GM19468 (cell line): Measurements from ENCODE around the gene TIMM22.

Experiments used
- ATAC-seq: cut with Tn5 transposase; IDR thresholded peaks from one replicate; pipeline ENCODE4 v1.9.1; 2021; ENCODE audit warnings: mild to moderate bottlenecking, moderate library complexity, moderate number of reproducible peaks; ENCODE audit not compliant: unreplicated experiment; ENCODE audit errors: extremely low read depth

TIMM22 gene

DNA sequence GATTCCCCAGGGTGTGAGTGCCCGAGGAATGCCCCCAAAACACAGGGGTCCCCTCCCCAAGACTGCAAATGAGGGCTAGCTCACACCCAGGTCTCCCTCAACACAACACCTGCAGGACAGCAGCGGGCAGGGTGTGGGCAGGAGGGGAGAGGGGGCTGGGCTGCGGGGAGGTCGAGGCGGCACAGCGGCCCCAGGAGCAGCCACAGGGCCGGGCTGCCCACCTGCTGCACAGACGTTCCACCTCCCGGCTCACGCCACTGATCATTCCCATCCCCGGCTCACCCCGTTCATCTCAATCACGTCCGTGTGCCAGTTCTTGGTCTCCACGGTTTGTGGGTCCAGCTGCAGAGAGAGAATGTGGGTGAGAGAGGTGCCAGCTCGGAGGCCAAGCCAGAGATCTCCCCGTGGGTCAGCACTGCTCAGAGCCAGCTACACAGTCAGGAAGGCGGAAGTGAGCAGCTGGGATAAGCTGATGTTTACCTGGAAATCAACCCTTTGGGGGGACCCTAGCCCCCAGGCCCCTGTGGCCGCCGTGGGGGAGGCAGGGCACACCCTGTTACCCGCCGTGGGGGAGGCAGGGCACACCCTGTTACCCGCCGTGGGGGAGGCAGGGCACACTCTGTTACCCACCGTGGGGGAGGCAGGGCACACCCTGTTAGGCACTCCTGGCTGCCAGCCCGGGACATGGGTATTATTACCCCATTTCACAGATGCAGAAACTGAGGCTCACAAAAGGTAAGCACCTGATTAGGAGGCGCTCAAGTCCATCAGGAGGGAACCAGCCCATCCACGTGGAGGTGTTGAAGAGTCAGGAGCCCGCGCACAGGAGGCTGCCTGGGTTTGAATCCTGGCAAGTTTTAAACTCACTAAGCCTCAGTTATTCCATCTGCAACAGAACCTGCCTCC is 16.1 kb downstream of the TIMM22 start:
- no peak for ATAC-seq

DNA sequence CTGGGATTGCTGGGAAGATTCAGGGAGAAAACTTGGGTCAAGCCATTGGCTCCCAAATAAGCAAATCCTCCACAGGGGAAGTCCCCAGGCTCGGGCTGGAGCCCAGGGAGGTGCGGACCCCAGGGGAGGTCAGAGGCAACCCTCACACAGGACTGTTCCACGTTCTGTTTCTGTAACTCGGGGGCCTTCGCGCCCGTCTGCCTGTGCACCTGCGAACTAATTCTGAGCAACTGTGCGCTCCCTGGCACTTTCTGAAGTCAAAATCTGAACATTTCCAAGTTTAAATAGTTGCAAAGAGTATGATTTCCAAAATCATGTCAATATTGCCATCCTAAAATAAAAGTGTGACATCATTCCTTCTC is 16.8 kb downstream of the TIMM22 start:
- no peak for ATAC-seq

DNA sequence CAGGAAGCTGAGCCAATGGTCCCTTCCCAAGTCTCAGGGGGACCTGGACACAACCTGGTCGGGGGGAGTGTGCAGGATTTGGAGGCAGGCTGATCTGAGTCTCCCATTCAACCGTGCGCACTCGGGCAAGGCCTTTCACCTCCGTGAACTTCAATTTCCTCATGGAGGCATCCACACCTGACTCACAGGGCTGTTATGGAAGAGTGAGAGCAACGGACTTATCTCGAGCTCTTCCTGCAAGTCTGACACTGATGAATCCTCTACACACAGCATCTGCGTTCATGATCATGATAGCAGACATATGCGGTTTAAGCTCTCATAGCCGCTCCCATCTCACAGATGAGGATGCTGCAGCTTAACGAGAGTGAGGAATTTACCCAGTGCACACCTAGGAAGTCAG is 21.6 kb downstream of the TIMM22 start:
- no peak for ATAC-seq

DNA sequence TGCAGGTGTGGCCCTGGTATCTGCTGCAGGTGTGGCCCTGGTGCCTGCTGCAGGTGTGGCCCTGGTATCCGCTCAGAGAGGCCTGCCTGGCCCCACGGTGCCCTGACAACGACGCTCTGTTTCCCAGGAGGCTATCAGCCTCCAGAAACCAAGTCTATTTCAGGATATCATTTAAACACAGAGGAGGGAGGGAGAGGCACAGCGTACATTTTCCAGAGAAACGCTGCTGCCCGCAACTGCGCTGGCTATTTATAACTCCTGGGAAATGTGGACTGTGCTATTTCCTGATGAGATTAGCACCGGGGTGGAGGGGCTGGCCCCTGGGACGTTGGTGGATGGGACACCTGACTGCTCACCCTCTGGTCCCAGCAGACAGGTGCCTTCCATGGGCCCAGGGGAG is 22.5 kb downstream of the TIMM22 start:
- no peak for ATAC-seq

DNA sequence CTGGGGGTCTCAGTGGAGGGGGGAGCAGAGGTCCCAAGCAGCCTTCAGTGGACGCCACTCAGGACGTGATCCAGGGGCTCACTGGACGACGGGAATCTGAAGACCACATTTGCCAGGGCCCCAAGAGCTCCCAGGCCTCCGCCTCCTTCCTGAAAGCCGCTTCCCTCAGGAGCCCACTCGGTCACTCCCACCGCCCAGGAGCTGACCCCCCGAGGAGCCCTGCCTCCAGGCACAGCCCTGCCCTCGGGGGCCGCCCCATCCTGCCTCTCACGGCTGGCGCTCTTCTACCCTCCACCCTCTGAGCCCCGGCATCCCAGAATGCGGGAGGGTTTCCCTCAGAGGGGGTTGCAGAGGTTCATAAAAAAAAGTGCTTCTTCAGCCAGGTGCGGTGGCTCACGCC is 24.2 kb downstream of the TIMM22 start:
- ATAC-seq: no peak

DNA sequence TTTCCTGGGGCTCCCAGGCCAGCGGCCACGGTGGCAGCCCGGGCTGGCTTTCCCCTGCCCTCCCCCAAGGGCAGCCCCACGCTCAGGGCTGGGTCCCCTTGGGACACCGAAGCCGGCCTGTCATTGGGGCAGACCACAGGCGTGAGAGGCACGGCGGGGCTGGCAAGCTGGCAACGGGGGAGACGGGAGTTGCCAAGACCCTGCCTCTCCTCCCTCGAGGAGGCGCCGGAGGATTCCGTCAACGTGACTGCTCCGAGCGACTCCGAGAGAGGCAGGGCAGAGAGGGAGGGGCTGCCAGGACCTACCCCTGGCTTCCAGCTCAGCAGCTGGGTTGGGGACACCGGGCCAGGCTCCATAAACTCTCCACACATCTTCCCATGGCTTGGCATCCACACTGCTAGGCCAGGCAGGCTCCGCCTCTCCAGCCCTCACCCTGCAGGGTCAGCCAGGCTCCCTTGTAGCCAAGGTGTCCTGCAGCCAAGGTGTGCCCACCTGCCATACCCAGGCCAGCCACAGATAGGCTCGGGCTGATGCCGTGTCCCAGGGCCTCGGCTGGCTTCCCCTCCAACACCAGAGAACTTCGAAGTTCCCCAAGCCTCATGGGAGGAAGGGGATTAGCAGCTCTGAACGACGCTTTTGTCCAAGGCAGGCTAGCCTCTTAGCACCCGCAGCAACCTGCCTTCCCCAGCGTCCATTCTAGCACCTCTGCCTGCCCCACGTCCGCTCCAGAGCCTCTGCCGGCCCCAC is 25.5 kb downstream of the TIMM22 start:
- no peak for ATAC-seq

DNA sequence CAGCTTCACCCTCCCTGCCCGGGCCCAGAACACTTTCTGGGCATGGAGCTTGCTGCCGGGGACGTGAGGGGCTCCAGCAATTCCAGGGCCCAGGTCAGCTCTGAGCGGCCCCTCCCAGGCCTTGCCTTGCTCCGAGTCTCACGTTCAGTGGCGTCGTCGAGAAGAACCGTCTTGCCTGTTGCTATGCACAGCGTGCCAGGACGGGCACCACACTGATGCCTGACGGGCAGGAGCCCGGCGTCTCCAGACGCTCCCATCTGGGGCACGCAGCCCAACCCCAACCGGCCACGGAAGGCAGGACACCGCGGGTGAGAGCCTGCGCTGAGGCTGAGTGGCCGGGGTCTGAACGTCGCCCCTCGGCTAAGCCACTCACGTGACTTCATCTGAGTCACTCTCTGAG is 27.1 kb downstream of the TIMM22 start:
- ATAC-seq: no peak

DNA sequence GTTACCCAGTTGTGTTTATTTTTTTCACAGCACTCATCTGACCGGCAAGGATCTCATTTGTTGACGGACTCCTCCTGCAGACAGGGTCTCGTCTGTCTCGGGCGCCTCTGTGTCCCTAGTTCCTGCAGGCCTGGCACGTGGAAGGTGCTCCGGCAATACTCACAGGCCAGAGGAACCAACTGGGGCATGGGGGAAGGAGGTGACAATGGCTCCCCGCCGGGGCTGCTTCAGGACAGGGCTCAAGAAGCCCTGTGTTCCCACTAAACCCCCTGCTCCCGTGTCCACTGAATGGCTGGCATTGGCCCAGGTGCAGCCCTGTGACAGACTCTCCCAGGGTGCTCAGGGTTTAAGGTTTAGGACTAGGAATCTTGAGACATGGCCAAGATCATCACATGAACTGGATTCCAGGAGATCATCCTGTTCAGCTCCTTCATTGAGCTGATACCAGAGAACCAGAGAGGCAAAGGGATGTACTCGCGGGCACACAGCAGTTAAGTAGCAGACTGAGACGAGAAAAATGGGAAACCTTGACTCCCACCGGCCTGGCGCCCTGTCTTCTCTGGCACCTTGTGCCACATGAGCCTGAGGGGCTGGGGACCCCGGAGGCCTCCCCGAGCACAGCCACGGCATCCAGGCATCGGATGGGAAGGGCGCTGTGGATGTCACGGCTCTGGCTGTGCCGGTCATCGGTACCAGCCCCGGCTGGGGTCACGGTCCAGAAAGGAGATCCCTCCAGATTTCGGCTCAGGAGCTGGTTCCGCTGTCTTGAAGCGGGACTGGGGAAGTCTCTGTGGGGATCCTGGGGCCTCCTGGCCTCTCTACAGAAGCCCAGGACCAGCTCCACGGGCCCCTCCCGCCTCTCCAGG is 29.0 kb downstream of the TIMM22 start:
- no peak for ATAC-seq

DNA sequence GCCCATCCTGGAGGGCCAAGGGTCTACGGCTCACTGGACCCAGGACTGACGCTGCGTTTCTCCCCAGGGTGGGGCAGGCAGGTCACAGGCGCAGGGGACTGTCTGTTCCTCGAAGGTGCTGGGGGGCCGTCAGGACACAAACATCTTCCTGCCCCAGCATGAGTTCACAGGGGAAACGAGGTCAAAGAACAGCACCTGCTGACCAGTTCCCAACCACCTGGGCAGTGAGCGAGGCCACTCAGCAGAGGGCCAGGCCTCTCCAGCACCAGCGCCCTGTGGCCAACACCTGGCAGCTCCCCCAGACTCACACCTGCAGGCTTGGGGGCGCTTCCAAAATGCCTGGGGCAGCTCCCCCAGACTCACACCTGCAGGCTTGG is 29.7 kb downstream of the TIMM22 start:
- no peak for ATAC-seq

DNA sequence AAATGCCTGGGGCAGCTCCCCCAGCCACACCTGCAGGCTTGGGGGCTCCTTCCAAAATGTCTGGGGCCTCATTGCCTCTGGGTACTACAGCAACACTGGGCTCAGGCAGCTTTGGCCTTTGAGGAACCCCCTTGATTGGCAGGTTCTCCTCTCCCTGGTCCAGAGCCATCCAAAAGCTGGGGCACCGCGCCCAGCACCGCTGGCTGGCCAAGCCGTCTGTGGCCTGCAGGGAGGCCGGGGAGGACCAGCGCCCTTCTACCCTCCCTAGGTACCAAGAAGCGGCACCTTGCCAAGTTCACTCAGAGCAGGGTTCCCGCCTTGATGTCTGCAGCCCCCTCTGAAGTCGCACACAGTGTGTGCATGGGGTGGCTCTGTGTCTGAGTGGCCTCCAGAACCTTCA is 30.1 kb downstream of the TIMM22 start:
- ATAC-seq: no peak

DNA sequence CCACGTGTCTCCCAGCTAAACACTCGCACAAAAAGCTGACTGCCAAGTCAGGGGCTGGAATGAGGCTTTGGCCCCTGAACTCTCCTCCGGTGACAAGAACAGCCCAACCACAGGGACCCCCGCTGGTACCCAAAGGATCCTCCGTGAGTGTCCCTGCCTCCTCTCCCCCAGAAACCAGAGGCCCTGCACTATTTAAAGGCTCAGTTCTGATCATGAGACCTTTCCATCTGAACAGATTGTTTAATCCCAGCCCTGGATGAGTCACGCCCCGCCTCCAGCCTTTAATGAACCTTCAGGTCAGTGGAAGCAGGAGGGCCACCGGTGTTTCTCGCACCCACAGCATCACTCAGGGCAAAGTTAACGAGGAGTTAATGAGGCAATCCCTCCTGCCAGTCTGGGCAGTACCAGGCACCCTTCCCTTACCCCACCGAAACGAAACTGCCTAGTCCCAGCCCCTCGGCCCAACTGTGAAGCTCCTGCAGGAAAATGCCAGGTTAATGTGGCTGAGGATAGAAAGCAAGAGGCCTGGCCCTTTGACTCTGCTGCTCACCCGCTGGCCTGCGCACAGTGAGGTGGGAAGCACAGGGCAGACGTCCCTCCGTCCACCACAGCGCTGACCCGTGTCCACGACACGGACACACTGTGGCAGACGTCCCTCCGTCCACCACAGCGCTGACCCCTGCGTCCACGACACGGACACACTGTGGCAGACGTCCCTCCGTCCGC is 32.4 kb downstream of the TIMM22 start:
- ATAC-seq: no peak

DNA sequence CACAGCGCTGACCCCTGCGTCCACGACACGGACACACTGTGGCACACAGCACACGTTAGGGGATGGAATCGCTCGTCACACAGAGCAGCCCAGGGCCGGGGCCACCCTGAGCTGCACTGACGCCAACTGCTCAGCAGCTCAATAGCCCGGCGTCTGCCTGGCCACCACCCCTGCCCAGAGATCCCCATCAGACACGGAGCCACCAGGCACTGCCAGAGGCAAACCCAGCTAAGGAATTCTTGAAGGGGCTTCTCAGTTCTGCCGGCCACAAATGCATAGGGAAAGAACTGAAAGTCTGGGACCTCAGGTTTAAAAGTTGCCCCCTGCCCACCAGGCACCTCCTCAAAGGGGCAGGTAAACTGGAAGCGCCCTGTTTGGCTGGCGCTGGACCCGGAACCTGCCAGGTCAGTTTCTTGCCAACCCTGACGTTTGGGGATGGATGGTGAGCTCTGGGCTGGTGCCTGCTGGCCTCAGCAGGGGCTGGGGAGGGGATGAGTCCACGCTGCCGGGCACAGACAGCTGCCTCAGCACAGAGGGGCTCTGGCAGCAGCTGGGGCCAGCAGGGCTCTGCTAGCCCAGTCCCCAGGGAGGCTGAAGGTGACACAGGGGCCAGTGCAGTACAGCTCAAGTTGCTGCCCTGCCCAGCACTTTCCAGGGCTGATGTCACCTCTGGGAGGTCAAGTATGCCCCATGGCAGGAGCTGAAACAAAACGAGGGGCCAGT is 33.2 kb downstream of the TIMM22 start:
- ATAC-seq: no peak

DNA sequence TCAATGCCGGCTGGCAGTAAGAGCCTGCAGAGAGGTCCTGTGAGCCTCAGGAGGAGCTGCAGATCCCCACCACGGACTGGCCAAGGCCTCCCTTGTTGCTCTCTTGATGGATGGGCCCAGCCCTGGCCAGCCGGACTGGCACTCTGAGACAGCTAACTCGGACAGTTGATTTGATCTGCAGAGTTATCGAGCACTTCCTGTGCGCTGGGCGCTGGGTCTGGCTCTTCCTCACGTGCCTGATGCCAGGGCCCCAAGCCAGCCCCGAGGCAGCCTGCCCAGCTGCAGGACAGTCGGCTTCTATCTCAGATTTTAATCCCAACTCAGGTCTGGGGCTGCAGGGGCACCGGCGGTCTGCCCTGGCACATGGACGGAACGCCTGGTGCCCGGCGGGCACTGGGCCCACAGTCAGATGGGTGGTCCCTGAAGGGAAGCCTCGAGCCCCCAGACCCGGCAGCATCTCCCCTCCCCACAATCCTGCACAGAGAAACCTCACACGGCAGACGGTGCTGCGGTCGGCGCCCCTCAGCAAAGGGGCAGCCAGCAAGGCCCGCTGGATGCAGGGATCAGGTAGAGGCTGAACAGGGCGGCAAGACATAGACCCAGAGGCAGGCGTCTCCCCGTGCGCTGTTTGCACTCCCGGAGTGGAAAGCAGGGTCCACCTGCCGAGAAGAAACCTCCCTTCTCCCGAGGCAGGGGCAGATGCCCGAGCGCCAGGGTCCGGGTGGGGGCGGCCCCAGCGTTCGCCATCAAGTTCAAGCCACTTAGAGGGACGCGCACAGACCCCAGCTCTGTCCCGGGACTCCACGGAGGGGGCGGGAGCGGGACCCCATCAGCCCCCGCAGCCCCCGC is 34.0 kb downstream of the TIMM22 start:
- no peak for ATAC-seq

DNA sequence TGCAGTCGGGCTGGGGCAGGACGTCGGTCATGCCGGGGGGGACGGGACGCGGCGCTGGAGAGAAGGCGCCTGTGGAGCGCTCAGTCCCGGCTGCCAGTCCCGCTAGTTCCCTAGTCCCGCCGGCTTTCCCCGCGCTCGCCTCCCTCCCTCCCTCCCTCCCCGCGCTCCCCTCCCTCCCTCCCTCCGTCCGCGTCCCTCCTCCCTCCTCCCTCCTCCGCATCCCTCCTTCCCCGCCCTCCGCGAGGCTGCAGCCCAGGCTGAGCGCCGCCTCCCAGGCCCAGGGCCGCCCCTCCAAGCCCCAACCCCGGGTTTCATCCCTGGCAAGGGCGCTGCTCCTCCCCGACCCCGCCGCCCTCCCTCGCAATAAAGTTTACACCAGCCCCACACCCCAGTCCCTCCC is 34.8 kb downstream of the TIMM22 start:
- ATAC-seq: no peak

DNA sequence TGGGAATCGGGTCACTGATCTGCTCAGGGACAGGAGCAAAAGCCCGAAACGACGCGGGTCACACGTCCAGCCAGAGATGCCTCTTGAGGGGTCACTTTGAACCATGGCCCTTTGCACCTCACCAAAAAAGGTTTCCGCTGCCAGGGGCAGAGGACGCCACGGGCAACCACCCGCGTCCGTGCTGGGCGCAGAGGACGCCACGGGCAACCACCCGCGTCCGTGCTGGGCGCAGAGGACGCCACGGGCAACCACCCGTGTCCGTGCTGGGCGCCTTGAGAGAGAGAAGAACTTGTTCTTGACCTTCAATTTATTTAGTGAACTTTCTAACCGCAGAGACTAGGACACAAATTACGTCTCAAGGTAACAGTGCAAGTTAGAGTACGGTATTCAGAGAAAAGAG is 35.5 kb downstream of the TIMM22 start:
- ATAC-seq: no peak

DNA sequence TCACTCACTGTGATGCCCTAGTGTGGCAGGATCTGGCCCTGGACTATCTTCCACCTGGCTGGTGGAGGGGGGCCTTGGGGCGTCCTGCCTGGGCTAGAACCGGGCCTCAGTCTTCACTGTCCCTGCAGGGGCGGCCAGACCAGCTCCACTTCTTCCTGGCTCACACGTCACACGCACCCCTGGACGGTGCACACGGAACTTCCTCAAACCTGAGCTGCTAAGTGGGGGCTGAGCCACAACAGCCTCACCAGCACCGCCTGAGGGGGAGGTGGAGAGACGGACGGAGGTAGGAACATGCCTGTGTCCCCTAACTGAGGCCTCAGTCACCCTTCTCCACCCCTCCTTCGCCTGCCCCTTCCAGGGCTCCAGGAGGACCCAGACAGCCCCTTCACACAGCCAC is 36.6 kb downstream of the TIMM22 start:
- no peak for ATAC-seq

DNA sequence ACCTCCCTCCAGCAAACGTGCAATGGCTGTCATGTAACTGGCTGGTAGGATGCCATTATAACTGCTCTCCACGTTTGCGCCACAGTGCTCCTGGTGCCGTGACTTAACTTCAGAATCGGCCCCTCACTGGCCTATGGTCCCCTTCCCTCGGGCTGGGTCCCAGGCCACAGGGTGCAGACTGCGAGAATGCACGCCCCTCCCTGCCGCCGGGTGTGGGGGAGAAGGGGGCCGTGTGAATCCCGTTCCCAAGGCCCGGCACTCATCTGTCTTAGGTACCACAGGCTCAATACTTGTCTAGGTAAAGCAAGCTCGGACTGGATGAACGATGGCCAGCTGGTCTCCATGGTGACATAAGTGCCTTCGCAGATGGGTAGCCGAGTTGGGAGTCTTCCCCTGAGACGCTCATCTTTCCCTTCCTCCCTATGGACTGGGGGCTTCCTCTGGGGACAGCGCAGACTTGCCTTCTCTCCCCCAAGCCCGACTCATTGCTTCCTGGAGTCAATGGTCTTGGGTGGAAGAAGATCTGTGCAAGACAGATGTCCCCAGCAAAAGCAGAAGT is 37.8 kb downstream of the TIMM22 start:
- no peak for ATAC-seq

DNA sequence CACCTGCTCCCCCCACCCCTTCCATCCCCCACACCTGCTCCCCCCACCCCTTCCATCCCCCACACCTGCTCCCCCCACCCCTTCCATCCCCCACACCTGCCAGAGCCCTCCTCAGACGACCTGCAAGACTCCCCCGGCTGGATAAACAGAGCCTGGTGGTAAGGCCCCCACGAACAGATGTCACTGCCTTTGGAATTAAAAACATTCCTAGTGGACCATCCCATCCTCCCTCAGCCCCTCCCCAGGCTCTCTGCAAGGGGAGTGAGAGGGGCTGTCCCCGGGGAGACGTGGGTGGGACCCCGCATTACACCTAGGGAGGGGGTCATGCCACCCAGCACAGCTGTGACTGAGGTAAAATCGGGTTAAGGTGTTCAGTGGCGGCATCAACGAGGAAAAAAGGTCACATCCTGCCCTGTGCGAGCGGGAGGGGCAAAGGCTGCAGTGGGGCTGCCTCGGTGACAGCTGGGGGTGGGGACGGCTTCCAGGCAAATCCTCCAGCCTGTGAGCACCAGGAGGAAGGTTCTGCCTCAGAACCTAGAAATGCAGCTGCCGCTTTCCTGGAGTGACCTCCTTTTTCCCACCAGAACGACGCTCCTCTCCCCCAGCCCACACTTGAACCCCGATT is 38.7 kb downstream of the TIMM22 start:
- no peak for ATAC-seq
